ENCODE data around the gene COMMD7. TPM values are rescaled to one million over a fixed set of nuclear protein-coding genes. Genes with fewer than 3 reads are reported as not detected.

Gene COMMD7
- total RNA-seq, 1 experiment from 2014 or later = 13.2 TPM

GRCh38 chr20:32753731-32754130, 10.5 kb upstream of the COMMD7 start:
- Histone ChIP-seq H3K4me3 (replicated peaks in 1 of 2; ENCODE audit: low read depth in 1 of 2, low read length in 2 of 2) (no peak overlapping the region), H3K4me1 (ENCODE audit: control insufficient read depth in 1 of 2, insufficient read depth in 2 of 2, low read length in 2 of 2) (peaks cover 0 to 28% of the 10 kb centered on the region in 2 experiments; a peak in 2 of 4 replicates), H3K9me2 (ENCODE audit: insufficient read depth) (no peaks in the 10 kb centered on the region), H3K79me2 (ENCODE audit: insufficient read depth, low read length) (no peaks in the 10 kb centered on the region), H3K36me3 (ENCODE audit: control insufficient read depth in 1 of 2, insufficient read depth in 2 of 2, low read length in 2 of 2) (no peaks in the 10 kb centered on the region), H3K9ac (ENCODE audit: low read length) (no peak overlapping the region), H2AFZ (ENCODE audit: low read depth, low read length, poor library complexity, severe bottlenecking) (no peak overlapping the region), H3K4me2 (ENCODE audit: low read length) (no peak overlapping the region), H3K27ac (ENCODE audit: low read depth, low read length) (no peak overlapping the region), H3K9me3 (ENCODE audit: control insufficient read depth in 1 of 2, insufficient read depth in 1 of 2, low read depth in 1 of 2, low read length in 2 of 2) (no peaks in the 10 kb centered on the region), H4K20me1 (ENCODE audit: insufficient read depth) (no peaks in the 10 kb centered on the region), H3K27me3 (ENCODE audit: insufficient read depth, low read length) (no peaks in the 10 kb centered on the region)
- intact Hi-C loops (cut with micrococcal nuclease) = no loop called here
- DNase-seq (ENCODE audit: low read depth, low spot score) (no peak), ATAC-seq (no peak)
- BruUV-seq (replicated peaks) = no TSS peak
- CTCF ChIA-PET = no interaction called here
- POLR2A ChIA-PET = no interaction called here
- TF ChIP-seq RAD21 (IDR thresholded peaks at IDR 0.05; ENCODE audit: low read depth) (no peak), ZBTB33 (IDR thresholded peaks at IDR 0.05; ENCODE audit: extremely low read depth, insufficient replicate concordance, low read length) (no peak), SP1 (IDR thresholded peaks at IDR 0.05; ENCODE audit: low read depth) (no peak), EGR1 (IDR thresholded peaks at IDR 0.05; ENCODE audit: low read depth) (no peak)
- RAD21 ChIA-PET (ENCODE audit: low non-redundant PET in 1 of 2, low total read pairs in 2 of 2, uncharacterized antibody in 2 of 2, unreplicated experiment in 2 of 2) = interaction anchor here in 1 of 2 experiments (0.6 kb wide), 1 partner anchor 79 kb away, joined by 3 read pairs; no protein-coding TSS in a partner anchor

GRCh38 chr20:32752458-32753250, 9.4 kb upstream of the COMMD7 start:
- H3K27ac ChIP-seq (ENCODE audit: low read depth, low read length) = no peak overlapping the region
- TF ChIP-seq EZH2 (IDR thresholded peaks at IDR 0.05) (no peak), ELF1 (IDR thresholded peaks at IDR 0.05; ENCODE audit: borderline replicate concordance, low read depth) (no peak), CTCF (IDR thresholded peaks at IDR 0.05 in 2 of 3, conservative IDR thresholded peaks at IDR 0.05 in 1 of 3; ENCODE audit: borderline replicate concordance in 1 of 3, insufficient read depth in 1 of 3, low read depth in 2 of 3, low read length in 2 of 3) (no peak), CBX3 (IDR thresholded peaks at IDR 0.05; ENCODE audit: low read depth) (no peak), JUND (IDR thresholded peaks at IDR 0.05) (no peak), YY1 (IDR thresholded peaks at IDR 0.05; ENCODE audit: extremely low read depth, insufficient replicate concordance, low read depth, low read length) (no peak), ATF3 (IDR thresholded peaks at IDR 0.05) (no peak), CEBPB (IDR thresholded peaks at IDR 0.05; ENCODE audit: low read depth) (no peak), POLR2AphosphoS5 (IDR thresholded peaks at IDR 0.05; ENCODE audit: low read depth, low read length) (no peak)

More at GRCh38 chr20:32752458-32753250, 9.4 kb upstream of the COMMD7 start:
- H4K20me1 ChIP-seq (ENCODE audit: insufficient read depth) = no peaks in the 10 kb centered on the region
- ChIA-PET RAD21 (ENCODE audit: low non-redundant PET in 1 of 2, low total read pairs in 2 of 2, uncharacterized antibody in 2 of 2, unreplicated experiment in 2 of 2) (no interaction called here), CTCF (interaction anchor here (1.6 kb wide), 1 partner anchor 37 kb away, joined by 3 read pairs; no protein-coding TSS in a partner anchor), POLR2A (no interaction called here)
- no peaks in the 10 kb centered on the region for H3K79me2 ChIP-seq (ENCODE audit: insufficient read depth, low read length)
- no peaks in the 10 kb centered on the region for H3K9me3 ChIP-seq (ENCODE audit: control insufficient read depth in 1 of 2, insufficient read depth in 1 of 2, low read depth in 1 of 2, low read length in 2 of 2)
- no peak for ATAC-seq
- peaks cover 0 to 22% of the 10 kb centered on the region in 2 experiments; a peak in 2 of 4 replicates for H3K4me1 ChIP-seq (ENCODE audit: control insufficient read depth in 1 of 2, insufficient read depth in 2 of 2, low read length in 2 of 2)
- intact Hi-C loops (cut with micrococcal nuclease) = no loop called here
- no peak overlapping the region for H3K9ac ChIP-seq (ENCODE audit: low read length)
- no TSS peak for BruUV-seq (replicated peaks)
- no peak for DNase-seq (ENCODE audit: low read depth, low spot score)
- H3K4me2 ChIP-seq (ENCODE audit: low read length) = 0 out of 2 replicates have a peak overlapping the region, but pooled peaks have one; percentile 11
- no peaks in the 10 kb centered on the region for H3K9me2 ChIP-seq (ENCODE audit: insufficient read depth)
- no peak overlapping the region for H2AFZ ChIP-seq (ENCODE audit: low read depth, low read length, poor library complexity, severe bottlenecking)
- no peak overlapping the region for H3K4me3 ChIP-seq (replicated peaks in 1 of 2; ENCODE audit: low read depth in 1 of 2, low read length in 2 of 2)
- no peaks in the 10 kb centered on the region for H3K27me3 ChIP-seq (ENCODE audit: insufficient read depth, low read length)
- no peaks in the 10 kb centered on the region for H3K36me3 ChIP-seq (ENCODE audit: control insufficient read depth in 1 of 2, insufficient read depth in 2 of 2, low read length in 2 of 2)

Measured in HCT116 (cell line).